ENCODE results near the gene ARHGAP10. TPM values are rescaled to one million over a fixed set of nuclear protein-coding genes. Genes with fewer than 3 reads are reported as not detected.

Gene ARHGAP10
- polyA plus RNA-seq, 1 experiment, result 20.2 TPM

DNA sequence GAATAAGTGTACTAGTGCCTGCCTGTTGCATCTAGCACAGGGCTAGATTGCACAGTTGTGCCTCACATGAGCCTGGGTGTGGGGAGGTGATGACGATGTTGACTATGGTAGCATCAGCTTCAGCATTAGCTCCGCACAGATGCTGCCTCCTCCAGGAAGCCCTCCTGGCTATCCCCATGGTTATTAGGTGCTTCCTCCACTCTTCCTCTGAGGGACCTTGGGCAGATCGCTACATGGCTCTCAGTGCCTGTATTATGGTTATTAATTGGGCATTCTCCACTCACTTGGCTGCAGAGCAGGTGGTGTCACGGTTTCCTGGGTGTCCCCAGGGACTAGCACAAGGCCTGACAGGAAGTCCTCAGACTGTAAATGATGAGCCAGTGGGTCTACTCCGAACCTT is 325.6 kb downstream of the ARHGAP10 start:
- CTCF ChIA-PET, result no interaction called here
- Histone ChIP-seq H3K27me3 (ENCODE audit: control insufficient read depth, insufficient read depth, low read length) (no peaks in the 10 kb centered on the region), H3K4me3 (ENCODE audit: low read depth, low read length) (no peak overlapping the region), H3K36me3 (ENCODE audit: control insufficient read depth, insufficient read depth, low read length) (no peaks in the 10 kb centered on the region; the same call in 1 of the 2 replicates)
- POLR2A ChIA-PET, result no interaction called here
- TF ChIP-seq, protein P1, sequence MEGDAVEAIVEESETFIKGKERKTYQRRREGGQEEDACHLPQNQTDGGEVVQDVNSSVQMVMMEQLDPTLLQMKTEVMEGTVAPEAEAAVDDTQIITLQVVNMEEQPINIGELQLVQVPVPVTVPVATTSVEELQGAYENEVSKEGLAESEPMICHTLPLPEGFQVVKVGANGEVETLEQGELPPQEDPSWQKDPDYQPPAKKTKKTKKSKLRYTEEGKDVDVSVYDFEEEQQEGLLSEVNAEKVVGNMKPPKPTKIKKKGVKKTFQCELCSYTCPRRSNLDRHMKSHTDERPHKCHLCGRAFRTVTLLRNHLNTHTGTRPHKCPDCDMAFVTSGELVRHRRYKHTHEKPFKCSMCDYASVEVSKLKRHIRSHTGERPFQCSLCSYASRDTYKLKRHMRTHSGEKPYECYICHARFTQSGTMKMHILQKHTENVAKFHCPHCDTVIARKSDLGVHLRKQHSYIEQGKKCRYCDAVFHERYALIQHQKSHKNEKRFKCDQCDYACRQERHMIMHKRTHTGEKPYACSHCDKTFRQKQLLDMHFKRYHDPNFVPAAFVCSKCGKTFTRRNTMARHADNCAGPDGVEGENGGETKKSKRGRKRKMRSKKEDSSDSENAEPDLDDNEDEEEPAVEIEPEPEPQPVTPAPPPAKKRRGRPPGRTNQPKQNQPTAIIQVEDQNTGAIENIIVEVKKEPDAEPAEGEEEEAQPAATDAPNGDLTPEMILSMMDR (IDR thresholded peaks at IDR 0.05; ENCODE audit: insufficient read depth, low read depth, low read length), result no peak
- no peak for DNase-seq (ENCODE audit: low read depth)

GRCh38 chr4:148057984-148058859 is 326.3 kb downstream of the ARHGAP10 start:
- H3K27me3 ChIP-seq (ENCODE audit: control insufficient read depth, insufficient read depth, low read length), result no peaks in the 10 kb centered on the region
- CTCF ChIA-PET, result interaction anchor here (1.2 kb wide), 1 partner anchor 18 kb away, joined by 3 read pairs; no protein-coding TSS in a partner anchor

DNA sequence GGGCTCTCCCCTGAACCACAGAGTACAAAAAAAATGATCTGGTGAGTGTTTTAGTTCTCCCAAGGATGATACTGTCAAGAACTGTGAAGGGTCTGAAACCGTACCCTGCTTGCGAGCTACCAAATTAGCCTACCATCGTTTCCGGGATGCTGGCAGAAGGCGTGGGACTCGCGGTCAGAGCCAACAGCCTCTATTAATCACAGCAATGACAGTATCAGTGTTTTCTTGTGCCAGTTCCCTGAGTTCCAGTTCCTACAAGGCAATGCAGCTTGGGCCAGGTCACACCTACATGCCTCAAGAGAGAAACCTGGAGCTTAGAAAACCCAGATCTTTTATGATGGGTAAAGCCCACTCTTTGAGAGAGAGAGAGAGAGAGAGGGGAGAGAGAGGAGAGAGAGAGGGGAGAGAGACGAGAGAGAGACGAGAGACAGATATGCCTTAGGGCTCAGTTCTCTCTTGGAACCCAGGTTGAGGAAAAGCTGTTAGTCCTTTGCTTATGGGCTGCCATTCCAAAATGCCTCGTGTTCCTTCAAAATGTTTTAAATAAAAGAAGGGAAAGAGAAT is 327.8 kb downstream of the ARHGAP10 start:
- no peak overlapping the region for H3K4me3 ChIP-seq (ENCODE audit: low read depth, low read length)
- TF ChIP-seq, protein P1 (IDR thresholded peaks at IDR 0.05; ENCODE audit: insufficient read depth, low read depth, low read length), result no peak
- H3K36me3 ChIP-seq (ENCODE audit: control insufficient read depth, insufficient read depth, low read length), result peaks cover 3% of the 10 kb centered on the region
- CTCF ChIA-PET, result interaction anchor here (1.2 kb wide), 1 partner anchor 19 kb away, joined by 3 read pairs; no protein-coding TSS in a partner anchor
- POLR2A ChIA-PET, result no interaction called here
- DNase-seq (ENCODE audit: low read depth), result no peak
- no peaks in the 10 kb centered on the region for H3K27me3 ChIP-seq (ENCODE audit: control insufficient read depth, insufficient read depth, low read length)

More at GRCh38 chr4:148057984-148058859, 326.3 kb downstream of the ARHGAP10 start:
- no peak for DNase-seq (ENCODE audit: low read depth)
- H3K4me3 ChIP-seq (ENCODE audit: low read depth, low read length), result no peak overlapping the region
- POLR2A ChIA-PET, result no interaction called here
- TF ChIP-seq, protein P1 (IDR thresholded peaks at IDR 0.05; ENCODE audit: insufficient read depth, low read depth, low read length), result no peak
- no peaks in the 10 kb centered on the region; the same call in 1 of the 2 replicates for H3K36me3 ChIP-seq (ENCODE audit: control insufficient read depth, insufficient read depth, low read length)

GRCh38 chr4:148060264-148061140 is 328.6 kb downstream of the ARHGAP10 start:
- DNase-seq (ENCODE audit: low read depth), result no peak
- ChIA-PET CTCF (no interaction called here), POLR2A (no interaction called here)
- Histone ChIP-seq H3K4me3 (ENCODE audit: low read depth, low read length) (no peak overlapping the region), H3K36me3 (ENCODE audit: control insufficient read depth, insufficient read depth, low read length) (peaks cover 3% of the 10 kb centered on the region), H3K27me3 (ENCODE audit: control insufficient read depth, insufficient read depth, low read length) (no peaks in the 10 kb centered on the region)
- TF ChIP-seq, protein P1 (IDR thresholded peaks at IDR 0.05; ENCODE audit: insufficient read depth, low read depth, low read length), result no peak

GRCh38 chr4:148061141-148061481 is 329.2 kb downstream of the ARHGAP10 start:
- no peak for DNase-seq (ENCODE audit: low read depth)
- Histone ChIP-seq H3K4me3 (ENCODE audit: low read depth, low read length) (no peak overlapping the region), H3K36me3 (ENCODE audit: control insufficient read depth, insufficient read depth, low read length) (peaks cover 3% of the 10 kb centered on the region), H3K27me3 (ENCODE audit: control insufficient read depth, insufficient read depth, low read length) (no peaks in the 10 kb centered on the region)
- ChIA-PET POLR2A (no interaction called here), CTCF (interaction anchor here (0.7 kb wide), 2 partner anchors 9 to 18 kb away, joined by 3 read pairs; no protein-coding TSS in a partner anchor)
- TF ChIP-seq, protein P1 (IDR thresholded peaks at IDR 0.05; ENCODE audit: insufficient read depth, low read depth, low read length), result no peak

Data from BJ (cell line).